MM.1S (cell line): ENCODE results near the gene TSC22D3.

ENCODE experiments used
- DNase-seq: peaks from one replicate; pipeline ENCODE4 v3.0.0-alpha.2; 2015
- H2AFZ ChIP-seq: fragments of 300-600 bp; sonication (generic); 2 replicates; pipeline ENCODE4 v1.6.0; 2016; ENCODE audit warnings: antibody characterized with exemption, low read length
- H3F3A ChIP-seq: fragments of 300-600 bp; sonication (generic); 2 replicates; pipeline ENCODE4 v1.6.1; 2016; ENCODE audit warnings: mild to moderate bottlenecking, antibody characterized with exemption, low read length, moderate library complexity, mixed read lengths; ENCODE audit not compliant: insufficient read depth
- H3K27ac ChIP-seq: fragments of 300-600 bp; sonication (generic); 2 replicates; pipeline ENCODE4 v1.5.1; 2016; ENCODE audit warnings: mild to moderate bottlenecking, low read length
- H3K27me3 ChIP-seq: fragments of 300-600 bp; sonication (generic); replicated peaks from 2 replicates; pipeline ENCODE4 v1.6.0; 2016; ENCODE audit warnings: low read length; ENCODE audit not compliant: insufficient read depth
- H3K36me3 ChIP-seq: fragments of 300-600 bp; sonication (generic); replicated peaks from 2 replicates; pipeline ENCODE4 v1.6.1; 2016; ENCODE audit warnings: mild to moderate bottlenecking, low read length, mixed read lengths; ENCODE audit not compliant: insufficient read depth
- H3K4me1 ChIP-seq: fragments of 300-600 bp; sonication (generic); 2 replicates; pipeline ENCODE4 v1.6.1; 2016; ENCODE audit warnings: low read length, mixed read lengths
- H3K4me2 ChIP-seq: fragments of 300-600 bp; sonication (generic); 2 replicates; pipeline ENCODE4 v1.6.0; 2016; ENCODE audit warnings: low read depth, low read length
- H3K4me3 ChIP-seq: fragments of 300-600 bp; sonication (generic); 2 replicates; pipeline ENCODE4 v1.5.1; 2016; ENCODE audit warnings: low read length, mixed read lengths
- H3K79me2 ChIP-seq: fragments of 300-600 bp; sonication (generic); 2 replicates; pipeline ENCODE4 v1.6.1; 2016; ENCODE audit warnings: mixed run types, low read length, mixed read lengths
- H3K9ac ChIP-seq: fragments of 300-600 bp; sonication (generic); 2 replicates; pipeline ENCODE4 v1.6.1; 2016; ENCODE audit warnings: low read length, mixed read lengths
- H3K9me2 ChIP-seq: fragments of 300-600 bp; sonication (generic); replicated peaks from 2 replicates; pipeline ENCODE4 v1.6.1; 2016; ENCODE audit warnings: mild to moderate bottlenecking, low read length, mixed read lengths; ENCODE audit not compliant: insufficient read depth
- H3K9me3 ChIP-seq: fragments of 300-600 bp; sonication (generic); replicated peaks from 2 replicates; pipeline ENCODE4 v1.6.1; 2016; ENCODE audit warnings: mild to moderate bottlenecking, low read length, mixed read lengths; ENCODE audit not compliant: insufficient read depth
- H4K20me1 ChIP-seq: fragments of 300-600 bp; sonication (generic); 2 replicates; pipeline ENCODE4 v1.6.1; 2016; ENCODE audit warnings: mild to moderate bottlenecking, low read length, moderate library complexity, mixed read lengths; ENCODE audit not compliant: insufficient read depth
- EZH2 ChIP-seq: fragments of 300-600 bp; sonication (generic); optimal IDR thresholded peaks from 2 replicates; pipeline ENCODE3; 2017; ENCODE audit warnings: low read depth, mild to moderate bottlenecking, antibody characterized with exemption, low read length, mixed read lengths
- EZH2phosphoT487 ChIP-seq: fragments of 300-600 bp; sonication (generic); IDR thresholded peaks from 2 replicates; pipeline ENCODE4 v1.6.1; 2018; ENCODE audit warnings: antibody characterized with exemption, low read length
- TF ChIP-seq, protein P1 (sequence below): fragments of 300-600 bp; sonication (generic); IDR thresholded peaks from 2 replicates; pipeline ENCODE4 v1.5.1; 2016; ENCODE audit warnings: antibody characterized with exemption, low read length, mixed read lengths

The TSC22D3 gene

DNA sequence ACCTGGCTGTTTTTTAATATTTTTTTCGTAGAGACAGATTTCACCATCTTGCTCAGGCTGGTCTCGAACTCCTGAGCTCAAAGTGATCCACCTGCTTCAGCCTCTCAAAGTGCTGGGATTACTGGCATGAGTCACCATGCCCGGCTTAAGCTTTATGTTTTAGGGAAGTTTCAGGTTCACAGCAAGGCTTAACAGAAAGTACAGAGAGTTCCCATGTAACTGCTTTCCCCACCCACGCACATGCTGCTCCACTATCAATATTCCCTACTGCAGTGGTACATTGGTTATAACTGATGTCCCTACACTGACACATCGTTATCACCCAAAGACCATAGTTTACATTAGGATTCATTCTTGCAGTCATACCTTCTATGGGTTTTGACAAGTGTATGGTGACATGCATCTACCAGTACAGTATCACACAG lies 84.6 kb downstream of the TSC22D3 start:
- Histone ChIP-seq H2AFZ (no peak overlapping the region), H3K4me1 (peaks cover 14% of the 10 kb centered on the region), H3K9ac (no peak overlapping the region), H3F3A (no peaks in the 10 kb centered on the region), H3K4me2 (no peak overlapping the region), H3K27ac (no peak overlapping the region), H3K79me2 (no peaks in the 10 kb centered on the region), H3K27me3 (no peaks in the 10 kb centered on the region), H4K20me1 (no peaks in the 10 kb centered on the region), H3K9me3 (no peaks in the 10 kb centered on the region), H3K9me2 (no peaks in the 10 kb centered on the region), H3K4me3 (no peak overlapping the region), H3K36me3 (no peaks in the 10 kb centered on the region)
- no peak for TF ChIP-seq EZH2
- TF ChIP-seq EZH2phosphoT487 = no peak
- TF ChIP-seq, protein P1, sequence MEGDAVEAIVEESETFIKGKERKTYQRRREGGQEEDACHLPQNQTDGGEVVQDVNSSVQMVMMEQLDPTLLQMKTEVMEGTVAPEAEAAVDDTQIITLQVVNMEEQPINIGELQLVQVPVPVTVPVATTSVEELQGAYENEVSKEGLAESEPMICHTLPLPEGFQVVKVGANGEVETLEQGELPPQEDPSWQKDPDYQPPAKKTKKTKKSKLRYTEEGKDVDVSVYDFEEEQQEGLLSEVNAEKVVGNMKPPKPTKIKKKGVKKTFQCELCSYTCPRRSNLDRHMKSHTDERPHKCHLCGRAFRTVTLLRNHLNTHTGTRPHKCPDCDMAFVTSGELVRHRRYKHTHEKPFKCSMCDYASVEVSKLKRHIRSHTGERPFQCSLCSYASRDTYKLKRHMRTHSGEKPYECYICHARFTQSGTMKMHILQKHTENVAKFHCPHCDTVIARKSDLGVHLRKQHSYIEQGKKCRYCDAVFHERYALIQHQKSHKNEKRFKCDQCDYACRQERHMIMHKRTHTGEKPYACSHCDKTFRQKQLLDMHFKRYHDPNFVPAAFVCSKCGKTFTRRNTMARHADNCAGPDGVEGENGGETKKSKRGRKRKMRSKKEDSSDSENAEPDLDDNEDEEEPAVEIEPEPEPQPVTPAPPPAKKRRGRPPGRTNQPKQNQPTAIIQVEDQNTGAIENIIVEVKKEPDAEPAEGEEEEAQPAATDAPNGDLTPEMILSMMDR = no peak
- no peak for DNase-seq

DNA sequence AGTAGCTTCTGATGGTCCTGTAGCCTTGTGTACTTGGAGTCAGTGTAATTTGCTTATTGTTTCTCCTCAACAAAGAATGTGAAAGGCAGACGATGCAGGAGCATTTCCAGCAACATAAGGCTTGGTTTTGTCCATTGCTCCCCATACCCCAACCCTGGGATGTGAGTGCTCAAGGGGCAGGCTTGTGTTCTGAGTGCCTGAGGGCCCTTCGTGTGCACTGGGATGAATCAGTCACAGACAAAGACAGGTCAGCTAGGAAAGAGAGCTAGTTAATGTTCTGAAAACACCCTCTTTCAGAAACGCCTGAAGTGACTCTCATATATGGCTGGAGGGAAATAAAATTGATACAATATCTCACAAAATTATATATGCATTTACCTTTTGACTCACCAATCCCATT lies 88.1 kb downstream of the TSC22D3 start:
- H3K27ac ChIP-seq = no peak overlapping the region
- H3K4me1 ChIP-seq = peaks cover 31% of the 10 kb centered on the region
- H3K9ac ChIP-seq = no peak overlapping the region
- TF ChIP-seq EZH2 (no peak), EZH2phosphoT487 (no peak)
- TF ChIP-seq, protein P1 = no peak
- H3K36me3 ChIP-seq = no peaks in the 10 kb centered on the region
- no peaks in the 10 kb centered on the region for H3K9me3 ChIP-seq
- no peak overlapping the region for H3K4me3 ChIP-seq
- no peaks in the 10 kb centered on the region for H3F3A ChIP-seq
- no peak overlapping the region for H3K4me2 ChIP-seq
- H3K27me3 ChIP-seq = no peaks in the 10 kb centered on the region
- no peaks in the 10 kb centered on the region for H4K20me1 ChIP-seq
- H3K9me2 ChIP-seq = no peaks in the 10 kb centered on the region
- no peaks in the 10 kb centered on the region for H3K79me2 ChIP-seq
- H2AFZ ChIP-seq = no peak overlapping the region
- DNase-seq = no peak

DNA sequence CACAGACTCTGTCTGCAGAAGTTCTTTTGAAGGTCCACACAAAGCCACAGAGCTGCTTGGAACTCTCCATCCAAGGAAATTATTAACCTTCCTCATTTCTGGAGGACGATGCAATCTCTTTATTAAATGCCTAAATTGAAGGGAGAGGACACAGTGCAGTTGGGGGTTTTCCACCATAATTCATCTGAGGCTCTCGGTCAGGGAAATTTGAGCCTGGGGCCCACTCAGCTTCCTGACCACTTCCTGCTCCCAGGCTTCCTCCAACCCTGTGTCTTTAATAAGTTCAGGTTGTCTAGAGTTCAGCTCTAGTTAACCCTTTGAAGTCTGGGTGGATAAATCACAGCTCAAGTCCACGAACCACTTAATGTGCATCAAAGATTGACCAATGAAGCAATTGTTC lies 88.8 kb downstream of the TSC22D3 start:
- H3K4me3 ChIP-seq = no peak overlapping the region
- H3K27ac ChIP-seq = no peak overlapping the region; the same call in 1 of the 2 replicates
- no peak for DNase-seq
- peaks cover 31% of the 10 kb centered on the region for H3K4me1 ChIP-seq
- TF ChIP-seq EZH2phosphoT487 = no peak
- TF ChIP-seq, protein P1 = no peak
- TF ChIP-seq EZH2 = no peak
- no peak overlapping the region for H3K9ac ChIP-seq
- no peak overlapping the region for H2AFZ ChIP-seq
- H3F3A ChIP-seq = no peaks in the 10 kb centered on the region
- no peaks in the 10 kb centered on the region for H3K27me3 ChIP-seq
- H3K4me2 ChIP-seq = 0 out of 2 replicates have a peak overlapping the region, but pooled peaks have one; percentile 15
- H4K20me1 ChIP-seq = no peaks in the 10 kb centered on the region
- no peaks in the 10 kb centered on the region for H3K9me2 ChIP-seq
- no peaks in the 10 kb centered on the region for H3K36me3 ChIP-seq
- H3K9me3 ChIP-seq = no peaks in the 10 kb centered on the region
- H3K79me2 ChIP-seq = no peaks in the 10 kb centered on the region
